Suprapubic skin (tissue), 4 donors: ENCODE measurements around the gene KIZ.

Source experiments
- CTCF ChIP-seq, 2 donors: fragments of 200-600 bp in 1 of 2; fragments of 450-650 bp in 1 of 2; sonication (generic) in 1 of 2; IDR thresholded peaks; one replicate each; pipeline ENCODE4 v1.5.1; 2016 to 2019; ENCODE audit warnings: antibody characterized with exemption in 2 of 2, mild to moderate bottlenecking in 1 of 2, moderate library complexity in 1 of 2
- POLR2A ChIP-seq, 2 donors: fragments of 450-650 bp; IDR thresholded peaks; one replicate each; pipeline ENCODE4 v1.6.1; 2017; ENCODE audit warnings: antibody characterized with exemption in 2 of 2, mild to moderate bottlenecking in 2 of 2, moderate library complexity in 2 of 2
- POLR2AphosphoS5 ChIP-seq, 3 donors: sonication (generic); formaldehyde crosslinking; IDR thresholded peaks; one replicate each; pipeline ENCODE4 v1.6.1; 2017; ENCODE audit warnings: antibody characterized with exemption in 3 of 3

GRCh38 chr20:21288587-21289370 is 162.9 kb downstream of the KIZ start:
- TF ChIP-seq POLR2A (IDR thresholded peaks at IDR 0.05), result no peak
- no peak for TF ChIP-seq CTCF (IDR thresholded peaks at IDR 0.05)
- TF ChIP-seq POLR2AphosphoS5 (IDR thresholded peaks at IDR 0.05), result no peak
